PFSK-1 (cell line): ENCODE results near the gene DIAPH3.

Experiments used
- FOXP2 ChIP-seq: optimal IDR thresholded peaks from 2 replicates; pipeline ENCODE3; 2011; ENCODE audit warnings: borderline replicate concordance, control low read depth, inconsistent platforms; ENCODE audit not compliant: insufficient read depth; ENCODE audit errors: extremely low read length, extremely low read depth
- POLR2AphosphoS5 ChIP-seq: IDR thresholded peaks from 2 replicates; pipeline ENCODE4 v1.6.1; 2012; ENCODE audit warnings: low read depth, mild to moderate bottlenecking, control low read depth, low read length, moderate library complexity
- REST ChIP-seq, 2 experiments: IDR thresholded peaks; 2 replicates each; pipeline versions ENCODE4 v1.6.1 to v1.8.0; 2011 to 2012; ENCODE audit warnings: low read depth in 2 of 2, low read length in 2 of 2, control low read depth in 1 of 2, inconsistent platforms in 1 of 2, mild to moderate bottlenecking in 1 of 2, moderate library complexity in 1 of 2; ENCODE audit not compliant: insufficient read depth in 1 of 2
- SIN3A ChIP-seq: IDR thresholded peaks from 2 replicates; pipeline ENCODE4 v1.6.1; 2012; ENCODE audit warnings: mild to moderate bottlenecking, low read length, moderate library complexity, borderline replicate concordance; ENCODE audit not compliant: insufficient read depth
- TAF1 ChIP-seq: IDR thresholded peaks from 2 replicates; pipeline ENCODE4 v1.6.1; 2012; ENCODE audit warnings: low read length, control low read depth, borderline replicate concordance; ENCODE audit not compliant: insufficient read depth

The DIAPH3 gene

GRCh38 chr13:60146471-60146870 lies 17.3 kb downstream of the DIAPH3 start:
- TF ChIP-seq FOXP2 (no peak), POLR2AphosphoS5 (no peak), TAF1 (no peak)

GRCh38 chr13:60143775-60144174 lies 20.0 kb downstream of the DIAPH3 start:
- no peak for TF ChIP-seq POLR2AphosphoS5

GRCh38 chr13:60139272-60139671 lies 24.5 kb downstream of the DIAPH3 start:
- TF ChIP-seq SIN3A (no peak), POLR2AphosphoS5 (no peak), TAF1 (no peak), FOXP2 (no peak), REST (IDR thresholded peaks at IDR 0.05; ENCODE audit: insufficient read depth in 1 of 2, low read depth in 2 of 2, low read length in 2 of 2) (no peak)

- TF ChIP-seq FOXP2 = no peak
- TF ChIP-seq TAF1 = no peak
- no peak for TF ChIP-seq POLR2AphosphoS5
- TF ChIP-seq REST (IDR thresholded peaks at IDR 0.05; ENCODE audit: insufficient read depth in 1 of 2, low read depth in 2 of 2, low read length in 2 of 2) = no peak
- no peak for TF ChIP-seq SIN3A
Measured at GRCh38 chr13:60138674-60139073, 25.1 kb downstream of the DIAPH3 start.

- no peak for TF ChIP-seq SIN3A
- no peak for TF ChIP-seq TAF1
- no peak for TF ChIP-seq POLR2AphosphoS5
- no peak for TF ChIP-seq REST (IDR thresholded peaks at IDR 0.05; ENCODE audit: insufficient read depth in 1 of 2, low read depth in 2 of 2, low read length in 2 of 2)
- no peak for TF ChIP-seq FOXP2
Measured at GRCh38 chr13:60137911-60138560, 25.7 kb downstream of the DIAPH3 start.

GRCh38 chr13:60135344-60135743 lies 28.4 kb downstream of the DIAPH3 start:
- TF ChIP-seq TAF1 (no peak), POLR2AphosphoS5 (no peak), REST (IDR thresholded peaks at IDR 0.05; ENCODE audit: insufficient read depth in 1 of 2, low read depth in 2 of 2, low read length in 2 of 2) (no peak), FOXP2 (no peak), SIN3A (no peak)
